ENCODE data around the gene BRD8.

Gene BRD8

GRCh38 chr5:138115254-138115653 lies 63.2 kb downstream of the BRD8 start:
- H3K9ac ChIP-seq (ENCODE audit: insufficient read length, low read depth), result no peak overlapping the region
- H3K9me3 ChIP-seq (ENCODE audit: insufficient read depth, low read length), result no peaks in the 10 kb centered on the region
- DNase-seq (ENCODE audit: low read depth, low spot score), result no peak
- no peaks in the 10 kb centered on the region for H3K4me1 ChIP-seq (ENCODE audit: insufficient read depth, insufficient read length)
- no peak overlapping the region for H3K4me3 ChIP-seq (ENCODE audit: insufficient read length, low read depth)
- no peaks in the 10 kb centered on the region for H3K36me3 ChIP-seq (ENCODE audit: insufficient read depth, insufficient read length, low read length)
- TF ChIP-seq SUZ12 (IDR thresholded peaks at IDR 0.05; ENCODE audit: extremely low read depth, insufficient read depth, insufficient read length) (no peak), ZNF274 (IDR thresholded peaks at IDR 0.05; ENCODE audit: low read depth, low read length) (no peak), YY1 (IDR thresholded peaks at IDR 0.05; ENCODE audit: insufficient read depth, insufficient read length) (no peak)
- no peaks in the 10 kb centered on the region for H3K27me3 ChIP-seq (ENCODE audit: insufficient read depth, insufficient read length)

GRCh38 chr5:138111937-138112336 lies 66.5 kb downstream of the BRD8 start:
- TF ChIP-seq YY1 (IDR thresholded peaks at IDR 0.05; ENCODE audit: insufficient read depth, insufficient read length), result no peak
- no peak for TF ChIP-seq SUZ12 (IDR thresholded peaks at IDR 0.05; ENCODE audit: extremely low read depth, insufficient read depth, insufficient read length)
- no peak for TF ChIP-seq ZNF274 (IDR thresholded peaks at IDR 0.05; ENCODE audit: low read depth, low read length)
- H3K36me3 ChIP-seq (ENCODE audit: insufficient read depth, insufficient read length, low read length), result no peaks in the 10 kb centered on the region
- no peaks in the 10 kb centered on the region for H3K4me1 ChIP-seq (ENCODE audit: insufficient read depth, insufficient read length)
- no peaks in the 10 kb centered on the region for H3K27me3 ChIP-seq (ENCODE audit: insufficient read depth, insufficient read length)
- no peak overlapping the region for H3K9ac ChIP-seq (ENCODE audit: insufficient read length, low read depth)
- no peak for DNase-seq (ENCODE audit: low read depth, low spot score)
- H3K4me3 ChIP-seq (ENCODE audit: insufficient read length, low read depth), result no peak overlapping the region
- no peaks in the 10 kb centered on the region for H3K9me3 ChIP-seq (ENCODE audit: insufficient read depth, low read length)

GRCh38 chr5:138111181-138111580 lies 67.2 kb downstream of the BRD8 start:
- no peak for DNase-seq (ENCODE audit: low read depth, low spot score)
- no peaks in the 10 kb centered on the region for H3K9me3 ChIP-seq (ENCODE audit: insufficient read depth, low read length)
- TF ChIP-seq SUZ12 (IDR thresholded peaks at IDR 0.05; ENCODE audit: extremely low read depth, insufficient read depth, insufficient read length) (no peak), YY1 (IDR thresholded peaks at IDR 0.05; ENCODE audit: insufficient read depth, insufficient read length) (no peak), ZNF274 (IDR thresholded peaks at IDR 0.05; ENCODE audit: low read depth, low read length) (no peak)
- H3K4me1 ChIP-seq (ENCODE audit: insufficient read depth, insufficient read length), result no peaks in the 10 kb centered on the region
- H3K4me3 ChIP-seq (ENCODE audit: insufficient read length, low read depth), result no peak overlapping the region
- no peaks in the 10 kb centered on the region for H3K27me3 ChIP-seq (ENCODE audit: insufficient read depth, insufficient read length)
- no peaks in the 10 kb centered on the region for H3K36me3 ChIP-seq (ENCODE audit: insufficient read depth, insufficient read length, low read length)
- H3K9ac ChIP-seq (ENCODE audit: insufficient read length, low read depth), result no peak overlapping the region

- TF ChIP-seq SUZ12 (IDR thresholded peaks at IDR 0.05; ENCODE audit: extremely low read depth, insufficient read depth, insufficient read length) (no peak), YY1 (IDR thresholded peaks at IDR 0.05; ENCODE audit: insufficient read depth, insufficient read length) (no peak), ZNF274 (IDR thresholded peaks at IDR 0.05; ENCODE audit: low read depth, low read length) (no peak)
- Histone ChIP-seq H3K4me1 (ENCODE audit: insufficient read depth, insufficient read length) (no peaks in the 10 kb centered on the region), H3K9me3 (ENCODE audit: insufficient read depth, low read length) (no peaks in the 10 kb centered on the region), H3K9ac (ENCODE audit: insufficient read length, low read depth) (no peak overlapping the region), H3K36me3 (ENCODE audit: insufficient read depth, insufficient read length, low read length) (no peaks in the 10 kb centered on the region), H3K27me3 (ENCODE audit: insufficient read depth, insufficient read length) (no peaks in the 10 kb centered on the region), H3K4me3 (ENCODE audit: insufficient read length, low read depth) (no peak overlapping the region)
- DNase-seq (ENCODE audit: low read depth, low spot score), result no peak
Observed at GRCh38 chr5:138110266-138110963, 68.0 kb downstream of the BRD8 start.

GRCh38 chr5:138109463-138110265 lies 68.8 kb downstream of the BRD8 start:
- no peaks in the 10 kb centered on the region for H3K4me1 ChIP-seq (ENCODE audit: insufficient read depth, insufficient read length)
- H3K36me3 ChIP-seq (ENCODE audit: insufficient read depth, insufficient read length, low read length), result no peaks in the 10 kb centered on the region
- no peak for DNase-seq (ENCODE audit: low read depth, low spot score)
- no peak overlapping the region for H3K9ac ChIP-seq (ENCODE audit: insufficient read length, low read depth)
- no peak overlapping the region for H3K4me3 ChIP-seq (ENCODE audit: insufficient read length, low read depth)
- H3K27me3 ChIP-seq (ENCODE audit: insufficient read depth, insufficient read length), result no peaks in the 10 kb centered on the region
- TF ChIP-seq ZNF274 (IDR thresholded peaks at IDR 0.05; ENCODE audit: low read depth, low read length) (no peak), SUZ12 (IDR thresholded peaks at IDR 0.05; ENCODE audit: extremely low read depth, insufficient read depth, insufficient read length) (no peak), YY1 (IDR thresholded peaks at IDR 0.05; ENCODE audit: insufficient read depth, insufficient read length) (no peak)
- no peaks in the 10 kb centered on the region for H3K9me3 ChIP-seq (ENCODE audit: insufficient read depth, low read length)

GRCh38 chr5:138107213-138107612 lies 71.2 kb downstream of the BRD8 start:
- no peaks in the 10 kb centered on the region for H3K27me3 ChIP-seq (ENCODE audit: insufficient read depth, insufficient read length)
- H3K4me3 ChIP-seq (ENCODE audit: insufficient read length, low read depth), result no peak overlapping the region
- H3K9ac ChIP-seq (ENCODE audit: insufficient read length, low read depth), result no peak overlapping the region
- no peaks in the 10 kb centered on the region for H3K9me3 ChIP-seq (ENCODE audit: insufficient read depth, low read length)
- DNase-seq (ENCODE audit: low read depth, low spot score), result no peak
- no peak for TF ChIP-seq SUZ12 (IDR thresholded peaks at IDR 0.05; ENCODE audit: extremely low read depth, insufficient read depth, insufficient read length)
- no peaks in the 10 kb centered on the region for H3K4me1 ChIP-seq (ENCODE audit: insufficient read depth, insufficient read length)
- no peaks in the 10 kb centered on the region for H3K36me3 ChIP-seq (ENCODE audit: insufficient read depth, insufficient read length, low read length)

GRCh38 chr5:138105709-138106108 lies 72.7 kb downstream of the BRD8 start:
- Histone ChIP-seq H3K9ac (ENCODE audit: insufficient read length, low read depth) (no peak overlapping the region), H3K36me3 (ENCODE audit: insufficient read depth, insufficient read length, low read length) (no peaks in the 10 kb centered on the region), H3K9me3 (ENCODE audit: insufficient read depth, low read length) (no peaks in the 10 kb centered on the region), H3K4me1 (ENCODE audit: insufficient read depth, insufficient read length) (no peaks in the 10 kb centered on the region), H3K27me3 (ENCODE audit: insufficient read depth, insufficient read length) (no peaks in the 10 kb centered on the region), H3K4me3 (ENCODE audit: insufficient read length, low read depth) (no peak overlapping the region)
- TF ChIP-seq SUZ12 (IDR thresholded peaks at IDR 0.05; ENCODE audit: extremely low read depth, insufficient read depth, insufficient read length) (no peak), ZNF274 (IDR thresholded peaks at IDR 0.05; ENCODE audit: low read depth, low read length) (no peak), YY1 (IDR thresholded peaks at IDR 0.05; ENCODE audit: insufficient read depth, insufficient read length) (no peak)
- no peak for DNase-seq (ENCODE audit: low read depth, low spot score)

All from NT2/D1 (cell line).